Left hindlimb (tissue), 1 donor: ENCODE results near the gene CCDC33.

ENCODE experiments used
- DNase-seq: peaks from one replicate; pipeline ENCODE4 v3.0.0-alpha.2; 2018

The CCDC33 gene

GRCh38 chr15:74384881-74385643 is 148.9 kb downstream of the CCDC33 start:
- peak; percentile 52 for DNase-seq

DNA sequence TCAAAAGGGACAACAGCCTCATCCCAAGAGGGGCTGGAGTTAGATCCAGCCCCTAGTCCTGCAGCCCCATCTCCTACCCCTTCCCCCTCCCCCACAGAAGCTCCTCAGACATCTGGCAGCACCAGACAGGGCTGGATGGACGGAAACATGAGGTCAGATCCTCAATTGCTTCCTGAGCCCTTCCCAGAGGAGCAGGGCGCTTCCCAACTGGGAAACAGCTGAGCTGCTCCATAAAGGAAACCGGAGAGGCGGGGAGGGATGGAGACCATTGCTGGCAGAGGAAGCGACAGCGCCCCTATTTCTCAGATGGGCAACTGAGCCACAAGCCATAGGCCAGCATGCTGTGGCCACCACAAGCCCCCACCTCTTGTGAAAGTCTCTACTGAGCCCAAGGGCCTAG is 149.6 kb downstream of the CCDC33 start:
- DNase-seq, result peak; percentile 48
